Measurements from ENCODE around the gene SMNDC1.

SMNDC1 gene

DNA sequence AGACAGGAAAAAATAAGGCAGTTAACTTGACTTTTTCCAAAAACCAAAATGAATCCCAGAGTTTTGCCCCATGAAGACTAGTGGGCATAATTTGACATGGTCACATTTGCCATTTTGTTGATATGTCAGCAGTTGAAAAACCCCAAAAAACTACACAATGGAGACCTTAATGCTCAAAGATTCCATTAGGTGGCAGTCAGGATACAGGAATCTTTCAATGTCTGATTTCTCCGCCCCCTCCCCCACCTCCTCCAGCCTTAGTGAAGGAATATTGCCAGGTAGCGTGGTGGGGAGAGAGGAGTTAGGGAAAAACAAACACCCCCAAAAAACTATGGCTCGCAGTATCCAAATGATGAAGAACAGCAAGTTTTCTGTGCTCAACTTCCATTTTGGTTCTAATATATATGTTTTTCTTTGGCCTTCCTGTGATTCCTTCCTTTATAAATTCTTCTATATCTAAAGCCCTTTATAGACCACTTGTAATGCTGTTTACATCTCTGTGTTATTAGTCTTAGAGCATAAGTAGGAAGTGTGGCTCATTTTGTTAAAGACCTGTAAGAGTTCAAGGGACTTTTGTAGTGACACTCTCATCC, 6.7 kb upstream of the SMNDC1 start:
- H3K4me1 ChIP-seq (ENCODE audit: insufficient read depth, low read length, severe bottlenecking), result peaks cover 14% of the 10 kb centered on the region
- TF ChIP-seq, protein P1, sequence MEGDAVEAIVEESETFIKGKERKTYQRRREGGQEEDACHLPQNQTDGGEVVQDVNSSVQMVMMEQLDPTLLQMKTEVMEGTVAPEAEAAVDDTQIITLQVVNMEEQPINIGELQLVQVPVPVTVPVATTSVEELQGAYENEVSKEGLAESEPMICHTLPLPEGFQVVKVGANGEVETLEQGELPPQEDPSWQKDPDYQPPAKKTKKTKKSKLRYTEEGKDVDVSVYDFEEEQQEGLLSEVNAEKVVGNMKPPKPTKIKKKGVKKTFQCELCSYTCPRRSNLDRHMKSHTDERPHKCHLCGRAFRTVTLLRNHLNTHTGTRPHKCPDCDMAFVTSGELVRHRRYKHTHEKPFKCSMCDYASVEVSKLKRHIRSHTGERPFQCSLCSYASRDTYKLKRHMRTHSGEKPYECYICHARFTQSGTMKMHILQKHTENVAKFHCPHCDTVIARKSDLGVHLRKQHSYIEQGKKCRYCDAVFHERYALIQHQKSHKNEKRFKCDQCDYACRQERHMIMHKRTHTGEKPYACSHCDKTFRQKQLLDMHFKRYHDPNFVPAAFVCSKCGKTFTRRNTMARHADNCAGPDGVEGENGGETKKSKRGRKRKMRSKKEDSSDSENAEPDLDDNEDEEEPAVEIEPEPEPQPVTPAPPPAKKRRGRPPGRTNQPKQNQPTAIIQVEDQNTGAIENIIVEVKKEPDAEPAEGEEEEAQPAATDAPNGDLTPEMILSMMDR (IDR thresholded peaks at IDR 0.05; ENCODE audit: low read length), result peak; percentile 76
- TF ChIP-seq EZH2 (IDR thresholded peaks at IDR 0.05; ENCODE audit: borderline replicate concordance, low read length), result no peak
- no peaks in the 10 kb centered on the region for H3F3A ChIP-seq (ENCODE audit: insufficient read depth, low read length)
- no peaks in the 10 kb centered on the region for H3K27me3 ChIP-seq (ENCODE audit: insufficient read depth, low read length)
- H2AFZ ChIP-seq (ENCODE audit: low read length), result no peak overlapping the region
- no peak overlapping the region for H3K4me2 ChIP-seq (ENCODE audit: low read length)
- no peak overlapping the region for H3K27ac ChIP-seq (ENCODE audit: low read depth, low read length, poor library complexity, severe bottlenecking)
- no peaks in the 10 kb centered on the region for H4K20me1 ChIP-seq (ENCODE audit: insufficient read depth, low read length)
- no peak overlapping the region for H3K4me3 ChIP-seq (ENCODE audit: low read depth, low read length, poor library complexity, severe bottlenecking)
- no peaks in the 10 kb centered on the region for H3K79me2 ChIP-seq (ENCODE audit: insufficient read depth, low read length)
- H3K9me3 ChIP-seq (ENCODE audit: low read length), result no peaks in the 10 kb centered on the region
- no peak overlapping the region for H3K9ac ChIP-seq (ENCODE audit: low read length)
- no peaks in the 10 kb centered on the region for H3K9me2 ChIP-seq (ENCODE audit: low read depth, low read length)
- H3K36me3 ChIP-seq (ENCODE audit: insufficient read depth, low read length), result no peaks in the 10 kb centered on the region

DNA sequence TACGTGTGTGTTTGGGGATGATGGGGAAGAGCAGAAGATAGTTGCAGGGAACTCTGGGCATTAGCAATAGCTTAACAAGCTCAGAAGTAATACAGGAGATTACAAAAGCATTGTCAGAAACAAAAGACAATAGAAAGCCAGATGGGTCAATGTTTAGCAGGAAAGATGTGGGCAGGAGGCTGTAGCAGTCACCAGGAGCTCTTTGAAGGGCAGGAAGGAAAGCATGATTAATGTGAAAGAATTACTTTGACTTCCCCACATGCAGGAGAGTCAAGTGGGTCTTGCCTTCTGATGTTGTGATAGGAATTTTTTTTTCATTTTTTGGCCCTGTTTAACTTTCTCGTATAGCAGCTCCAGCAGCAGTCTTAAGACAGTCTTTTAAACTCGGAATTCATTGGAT, 6.0 kb upstream of the SMNDC1 start:
- no peaks in the 10 kb centered on the region for H3F3A ChIP-seq (ENCODE audit: insufficient read depth, low read length)
- H4K20me1 ChIP-seq (ENCODE audit: insufficient read depth, low read length), result no peaks in the 10 kb centered on the region
- H2AFZ ChIP-seq (ENCODE audit: low read length), result no peak overlapping the region
- H3K9me2 ChIP-seq (ENCODE audit: low read depth, low read length), result no peaks in the 10 kb centered on the region
- H3K9ac ChIP-seq (ENCODE audit: low read length), result no peak overlapping the region
- no peaks in the 10 kb centered on the region for H3K27me3 ChIP-seq (ENCODE audit: insufficient read depth, low read length)
- TF ChIP-seq EZH2 (IDR thresholded peaks at IDR 0.05; ENCODE audit: borderline replicate concordance, low read length), result no peak
- TF ChIP-seq, protein P1 (IDR thresholded peaks at IDR 0.05; ENCODE audit: low read length), result no peak
- H3K27ac ChIP-seq (ENCODE audit: low read depth, low read length, poor library complexity, severe bottlenecking), result no peak overlapping the region
- H3K4me2 ChIP-seq (ENCODE audit: low read length), result no peak overlapping the region
- peaks cover 20% of the 10 kb centered on the region for H3K4me1 ChIP-seq (ENCODE audit: insufficient read depth, low read length, severe bottlenecking)
- no peaks in the 10 kb centered on the region for H3K36me3 ChIP-seq (ENCODE audit: insufficient read depth, low read length)
- no peak overlapping the region for H3K4me3 ChIP-seq (ENCODE audit: low read depth, low read length, poor library complexity, severe bottlenecking)
- H3K79me2 ChIP-seq (ENCODE audit: insufficient read depth, low read length), result no peaks in the 10 kb centered on the region
- H3K9me3 ChIP-seq (ENCODE audit: low read length), result no peaks in the 10 kb centered on the region

DNA sequence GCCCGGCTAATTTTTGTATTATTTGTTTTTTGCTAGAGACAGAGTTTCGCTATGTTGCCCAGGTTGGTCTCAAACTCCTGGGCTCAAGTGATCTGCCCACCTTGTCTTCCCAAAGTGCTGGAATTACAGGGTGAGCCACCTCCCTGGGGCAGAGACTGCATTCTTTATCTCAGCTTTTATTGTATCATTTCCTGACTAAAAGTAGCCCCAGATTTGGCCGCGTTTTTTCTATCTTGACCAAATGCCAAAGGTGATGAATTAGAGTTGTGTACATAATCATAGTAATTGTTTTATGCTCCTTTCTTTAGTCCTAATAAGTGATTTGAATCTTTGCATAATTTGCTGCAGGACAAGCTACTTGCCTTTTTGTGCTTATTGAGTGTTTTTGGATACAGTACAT, 3.1 kb upstream of the SMNDC1 start:
- Histone ChIP-seq H3K4me1 (ENCODE audit: insufficient read depth, low read length, severe bottlenecking) (peaks cover 37% of the 10 kb centered on the region), H3K9me3 (ENCODE audit: low read length) (no peaks in the 10 kb centered on the region), H3K27me3 (ENCODE audit: insufficient read depth, low read length) (no peaks in the 10 kb centered on the region), H3K9me2 (ENCODE audit: low read depth, low read length) (no peaks in the 10 kb centered on the region), H3K4me3 (ENCODE audit: low read depth, low read length, poor library complexity, severe bottlenecking) (no peak overlapping the region), H2AFZ (ENCODE audit: low read length) (no peak overlapping the region), H3K4me2 (ENCODE audit: low read length) (no peak overlapping the region), H3F3A (ENCODE audit: insufficient read depth, low read length) (no peaks in the 10 kb centered on the region), H4K20me1 (ENCODE audit: insufficient read depth, low read length) (no peaks in the 10 kb centered on the region), H3K79me2 (ENCODE audit: insufficient read depth, low read length) (peaks cover 17% of the 10 kb centered on the region), H3K36me3 (ENCODE audit: insufficient read depth, low read length) (peaks cover 9% of the 10 kb centered on the region; the same call in 1 of the 2 replicates), H3K27ac (ENCODE audit: low read depth, low read length, poor library complexity, severe bottlenecking) (no peak overlapping the region), H3K9ac (ENCODE audit: low read length) (no peak overlapping the region)
- TF ChIP-seq, protein P1 (IDR thresholded peaks at IDR 0.05; ENCODE audit: low read length), result no peak
- no peak for TF ChIP-seq EZH2 (IDR thresholded peaks at IDR 0.05; ENCODE audit: borderline replicate concordance, low read length)

All from OCI-LY1 (cell line).